Measurements from ENCODE around the gene C2CD4A.

The C2CD4A gene

DNA sequence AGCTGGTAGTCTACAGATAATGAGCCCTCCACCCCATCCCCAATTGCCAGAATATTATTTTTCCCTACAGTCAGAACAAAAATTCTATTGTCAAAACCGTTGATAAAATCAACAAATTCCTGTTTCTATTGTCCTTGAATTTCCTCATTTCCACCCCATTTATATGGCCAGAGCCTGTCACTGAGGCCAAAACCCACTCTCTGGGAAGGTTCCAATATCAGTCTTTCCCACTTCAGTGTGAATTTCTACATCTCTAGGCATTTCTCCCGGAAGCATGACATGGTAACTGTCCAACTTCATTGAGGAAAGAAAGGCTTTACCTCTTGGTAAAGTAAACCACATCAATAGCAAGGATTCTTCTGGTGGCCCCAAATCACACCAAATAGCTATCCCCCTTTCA, 41.6 kb downstream of the C2CD4A start:
- H3K4me2 ChIP-seq (ENCODE audit: low read length): no peak overlapping the region
- no peaks in the 10 kb centered on the region for H3K9me3 ChIP-seq (ENCODE audit: insufficient read depth, low read depth, low read length)
- H3K27me3 ChIP-seq (ENCODE audit: insufficient read depth, low read length): no peaks in the 10 kb centered on the region
- H3K36me3 ChIP-seq (ENCODE audit: control insufficient read depth in 1 of 2, insufficient read depth in 2 of 2, low read length in 2 of 2): no peaks in the 10 kb centered on the region
- WGBS (ENCODE audit: extremely low coverage, insufficient coverage, insufficient read length): no CpG with 5 or more reads among the region's 2 CpGs
- H3K79me2 ChIP-seq (ENCODE audit: control insufficient read depth, insufficient read depth, low read length, poor library complexity): no peaks in the 10 kb centered on the region
- H3K4me3 ChIP-seq (ENCODE audit: low read depth, low read length): no peak overlapping the region
- H2AK5ac ChIP-seq (ENCODE audit: low read length): no peak overlapping the region
- no peak overlapping the region for H3K23ac ChIP-seq (ENCODE audit: low read length)
- no peak overlapping the region for H3K14ac ChIP-seq (ENCODE audit: low read length)
- no peak for DNase-seq
- H4K91ac ChIP-seq (ENCODE audit: low read depth, low read length): no peak overlapping the region
- no peak overlapping the region for H4K12ac ChIP-seq (ENCODE audit: low read depth, low read length)
- no peak overlapping the region for H2BK120ac ChIP-seq (ENCODE audit: insufficient read depth, low read length, poor library complexity)
- no peak overlapping the region for H3K4ac ChIP-seq (ENCODE audit: low read depth, low read length)
- H3K27ac ChIP-seq (ENCODE audit: low read depth, low read length): no peak overlapping the region
- H2BK5ac ChIP-seq (ENCODE audit: low read depth, low read length, poor library complexity): no peak overlapping the region
- no peaks in the 10 kb centered on the region for H3K79me1 ChIP-seq (ENCODE audit: low read length)
- peaks cover 9 to 13% of the 10 kb centered on the region in 2 experiments for H3K4me1 ChIP-seq (ENCODE audit: control insufficient read depth in 1 of 2, insufficient read depth in 2 of 2, low read length in 2 of 2)
- no peak overlapping the region for H3K9ac ChIP-seq (ENCODE audit: low read length)
- no peak overlapping the region for H2AFZ ChIP-seq (ENCODE audit: insufficient read depth, low read length, poor library complexity)
- H2BK12ac ChIP-seq (ENCODE audit: low read length): no peak overlapping the region
- H4K8ac ChIP-seq (ENCODE audit: low read depth, low read length): no peak overlapping the region
- H3K18ac ChIP-seq (ENCODE audit: low read length): no peak overlapping the region

DNA sequence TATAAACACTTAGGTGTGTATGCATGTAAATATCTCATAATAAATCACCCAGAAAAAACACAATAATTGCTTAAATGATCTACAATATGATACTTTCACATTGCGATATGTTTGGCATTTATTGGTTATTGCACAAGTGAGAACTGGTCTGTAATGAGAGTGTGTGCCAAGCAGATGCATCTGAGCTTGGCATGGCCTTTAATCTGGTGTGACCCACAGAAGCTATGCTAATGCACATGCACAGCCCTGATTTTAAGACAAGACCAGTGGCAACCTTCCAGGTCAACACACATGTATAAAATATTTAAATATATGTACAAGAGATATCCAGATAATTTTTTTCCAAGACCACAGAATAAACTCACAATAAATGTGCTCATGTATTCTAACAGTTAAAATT, 42.7 kb downstream of the C2CD4A start:
- WGBS (ENCODE audit: extremely low coverage, insufficient coverage, insufficient read length): no CpG with 5 or more reads among the region's 1 CpG

DNA sequence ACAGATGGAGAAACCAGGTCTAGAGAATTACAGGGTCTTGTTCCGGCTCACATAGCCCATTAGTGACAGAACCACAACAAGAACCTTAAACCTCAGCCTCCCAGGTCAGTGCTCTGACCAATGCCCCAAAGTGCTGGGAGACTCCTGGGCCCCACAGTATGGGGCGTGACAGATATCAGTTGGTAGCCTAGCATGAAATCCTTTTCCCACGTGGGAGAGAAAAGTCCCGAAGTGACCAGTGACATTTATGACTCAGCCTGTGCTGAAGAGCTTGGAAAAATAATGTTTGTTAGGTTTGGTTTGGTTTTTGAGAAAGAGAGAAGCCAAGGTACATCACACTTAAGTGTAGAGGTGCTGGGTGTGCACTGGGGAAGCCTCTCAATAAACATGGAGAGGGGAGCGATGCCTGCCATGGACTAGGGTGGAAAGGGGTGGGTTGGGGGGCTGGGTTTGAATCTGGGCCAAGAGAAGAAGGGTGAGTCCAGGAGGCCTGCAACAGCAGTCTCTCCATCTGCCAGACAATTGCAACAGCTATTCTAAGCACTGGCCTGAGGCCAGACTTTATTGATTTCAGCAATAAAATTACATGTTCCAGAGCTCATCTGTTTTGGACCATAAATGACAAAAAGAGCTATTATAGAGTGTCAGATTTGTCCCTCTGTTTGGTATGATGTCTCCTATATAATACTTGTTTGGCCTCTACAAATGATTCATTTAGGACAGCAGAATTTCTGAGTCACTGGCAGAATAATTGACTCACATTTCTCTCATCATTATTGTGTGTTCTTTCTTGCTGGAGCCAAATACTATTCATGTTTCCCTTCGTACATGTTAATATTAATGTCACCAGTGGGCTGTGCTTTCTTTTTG, 43.4 kb downstream of the C2CD4A start:
- no peak for DNase-seq
- no peak overlapping the region for H4K91ac ChIP-seq (ENCODE audit: low read depth, low read length)

More for the DNA sequence above, 42.7 kb downstream of the C2CD4A start:
- no peak overlapping the region for H3K4me2 ChIP-seq (ENCODE audit: low read length)
- H3K9me3 ChIP-seq (ENCODE audit: insufficient read depth, low read depth, low read length): no peaks in the 10 kb centered on the region
- H3K79me1 ChIP-seq (ENCODE audit: low read length): no peaks in the 10 kb centered on the region
- H3K18ac ChIP-seq (ENCODE audit: low read length): no peak overlapping the region
- DNase-seq: no peak
- no peaks in the 10 kb centered on the region for H3K79me2 ChIP-seq (ENCODE audit: control insufficient read depth, insufficient read depth, low read length, poor library complexity)
- no peak overlapping the region for H3K4ac ChIP-seq (ENCODE audit: low read depth, low read length)
- no peak overlapping the region for H3K9ac ChIP-seq (ENCODE audit: low read length)
- H3K23ac ChIP-seq (ENCODE audit: low read length): no peak overlapping the region
- no peak overlapping the region for H4K91ac ChIP-seq (ENCODE audit: low read depth, low read length)
- H3K27ac ChIP-seq (ENCODE audit: low read depth, low read length): no peak overlapping the region
- no peak overlapping the region for H2BK120ac ChIP-seq (ENCODE audit: insufficient read depth, low read length, poor library complexity)
- peak overlapping the region; percentile 25 for H2AFZ ChIP-seq (ENCODE audit: insufficient read depth, low read length, poor library complexity)
- H3K4me3 ChIP-seq (ENCODE audit: low read depth, low read length): no peak overlapping the region
- no peak overlapping the region for H3K14ac ChIP-seq (ENCODE audit: low read length)
- H2BK5ac ChIP-seq (ENCODE audit: low read depth, low read length, poor library complexity): no peak overlapping the region
- no peaks in the 10 kb centered on the region for H3K36me3 ChIP-seq (ENCODE audit: control insufficient read depth in 1 of 2, insufficient read depth in 2 of 2, low read length in 2 of 2)
- H3K4me1 ChIP-seq (ENCODE audit: control insufficient read depth in 1 of 2, insufficient read depth in 2 of 2, low read length in 2 of 2): peaks cover 9 to 17% of the 10 kb centered on the region in 2 experiments
- H4K12ac ChIP-seq (ENCODE audit: low read depth, low read length): no peak overlapping the region
- no peak overlapping the region for H2BK12ac ChIP-seq (ENCODE audit: low read length)
- H3K27me3 ChIP-seq (ENCODE audit: insufficient read depth, low read length): no peaks in the 10 kb centered on the region
- no peak overlapping the region for H2AK5ac ChIP-seq (ENCODE audit: low read length)
- no peak overlapping the region for H4K8ac ChIP-seq (ENCODE audit: low read depth, low read length)

DNA sequence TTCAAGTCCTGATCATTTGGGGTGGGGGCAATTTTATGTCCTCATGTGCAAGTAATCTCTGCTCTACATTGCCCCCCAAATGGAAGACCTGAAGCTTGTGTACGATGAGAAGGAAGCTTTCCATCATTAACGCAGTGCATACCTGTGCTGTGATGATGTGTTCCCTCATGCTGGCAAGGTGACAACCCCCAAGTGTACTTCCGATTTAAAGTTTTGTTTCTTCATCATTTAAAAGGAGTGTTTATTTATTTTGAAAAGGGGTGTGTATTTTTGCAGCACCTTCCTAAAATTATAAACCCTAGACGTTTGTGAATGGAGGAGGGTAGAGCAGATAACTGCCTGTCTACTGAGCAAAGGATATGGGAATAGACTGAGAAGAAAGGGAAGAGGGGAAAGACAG, 45.3 kb downstream of the C2CD4A start:
- no peak overlapping the region for H3K4ac ChIP-seq (ENCODE audit: low read depth, low read length)
- no peak overlapping the region for H3K23ac ChIP-seq (ENCODE audit: low read length)
- no peak overlapping the region for H2AFZ ChIP-seq (ENCODE audit: insufficient read depth, low read length, poor library complexity)
- no peak overlapping the region for H2BK12ac ChIP-seq (ENCODE audit: low read length)
- H4K12ac ChIP-seq (ENCODE audit: low read depth, low read length): no peak overlapping the region
- no peak overlapping the region for H2BK5ac ChIP-seq (ENCODE audit: low read depth, low read length, poor library complexity)
- no peak for DNase-seq
- WGBS (ENCODE audit: extremely low coverage, insufficient coverage, insufficient read length): no CpG with 5 or more reads among the region's 4 CpGs
- no peak overlapping the region for H3K14ac ChIP-seq (ENCODE audit: low read length)
- no peak overlapping the region for H2AK5ac ChIP-seq (ENCODE audit: low read length)
- peaks cover 9 to 17% of the 10 kb centered on the region in 2 experiments for H3K4me1 ChIP-seq (ENCODE audit: control insufficient read depth in 1 of 2, insufficient read depth in 2 of 2, low read length in 2 of 2)
- H3K27me3 ChIP-seq (ENCODE audit: insufficient read depth, low read length): no peaks in the 10 kb centered on the region
- no peak overlapping the region for H2BK120ac ChIP-seq (ENCODE audit: insufficient read depth, low read length, poor library complexity)
- no peaks in the 10 kb centered on the region for H3K79me2 ChIP-seq (ENCODE audit: control insufficient read depth, insufficient read depth, low read length, poor library complexity)
- no peak overlapping the region for H3K27ac ChIP-seq (ENCODE audit: low read depth, low read length)
- H4K8ac ChIP-seq (ENCODE audit: low read depth, low read length): no peak overlapping the region
- H3K9ac ChIP-seq (ENCODE audit: low read length): no peak overlapping the region
- no peak overlapping the region for H3K4me3 ChIP-seq (ENCODE audit: low read depth, low read length)
- H4K91ac ChIP-seq (ENCODE audit: low read depth, low read length): no peak overlapping the region
- no peaks in the 10 kb centered on the region for H3K36me3 ChIP-seq (ENCODE audit: control insufficient read depth in 1 of 2, insufficient read depth in 2 of 2, low read length in 2 of 2)
- H3K79me1 ChIP-seq (ENCODE audit: low read length): no peaks in the 10 kb centered on the region
- no peak overlapping the region for H3K4me2 ChIP-seq (ENCODE audit: low read length)
- H3K18ac ChIP-seq (ENCODE audit: low read length): no peak overlapping the region
- no peaks in the 10 kb centered on the region for H3K9me3 ChIP-seq (ENCODE audit: insufficient read depth, low read depth, low read length)

More for the DNA sequence above, 43.4 kb downstream of the C2CD4A start:
- no peak overlapping the region for H4K12ac ChIP-seq (ENCODE audit: low read depth, low read length)
- no peak overlapping the region for H3K4me3 ChIP-seq (ENCODE audit: low read depth, low read length)
- H3K9me3 ChIP-seq (ENCODE audit: insufficient read depth, low read depth, low read length): no peaks in the 10 kb centered on the region
- no peak overlapping the region for H2BK5ac ChIP-seq (ENCODE audit: low read depth, low read length, poor library complexity)
- H3K4ac ChIP-seq (ENCODE audit: low read depth, low read length): no peak overlapping the region
- H3K23ac ChIP-seq (ENCODE audit: low read length): no peak overlapping the region
- H3K14ac ChIP-seq (ENCODE audit: low read length): no peak overlapping the region
- H4K8ac ChIP-seq (ENCODE audit: low read depth, low read length): no peak overlapping the region
- no peaks in the 10 kb centered on the region for H3K79me1 ChIP-seq (ENCODE audit: low read length)
- no peaks in the 10 kb centered on the region for H3K27me3 ChIP-seq (ENCODE audit: insufficient read depth, low read length)
- H3K36me3 ChIP-seq (ENCODE audit: control insufficient read depth in 1 of 2, insufficient read depth in 2 of 2, low read length in 2 of 2): no peaks in the 10 kb centered on the region
- H3K79me2 ChIP-seq (ENCODE audit: control insufficient read depth, insufficient read depth, low read length, poor library complexity): no peaks in the 10 kb centered on the region
- WGBS (ENCODE audit: extremely low coverage, insufficient coverage, insufficient read length): no CpG with 5 or more reads among the region's 6 CpGs
- peaks cover 9 to 17% of the 10 kb centered on the region in 2 experiments for H3K4me1 ChIP-seq (ENCODE audit: control insufficient read depth in 1 of 2, insufficient read depth in 2 of 2, low read length in 2 of 2)
- no peak overlapping the region for H2AK5ac ChIP-seq (ENCODE audit: low read length)
- H2AFZ ChIP-seq (ENCODE audit: insufficient read depth, low read length, poor library complexity): no peak overlapping the region
- no peak overlapping the region for H3K27ac ChIP-seq (ENCODE audit: low read depth, low read length)
- no peak overlapping the region for H2BK12ac ChIP-seq (ENCODE audit: low read length)
- H3K4me2 ChIP-seq (ENCODE audit: low read length): no peak overlapping the region
- peak overlapping the region; percentile 25 for H3K9ac ChIP-seq (ENCODE audit: low read length)
- no peak overlapping the region for H2BK120ac ChIP-seq (ENCODE audit: insufficient read depth, low read length, poor library complexity)
- no peak overlapping the region for H3K18ac ChIP-seq (ENCODE audit: low read length)

All from trophoblast cell (in vitro differentiated cells and primary cell).